ENCODE data around the gene TAF5L. TPM values are rescaled to one million over a fixed set of nuclear protein-coding genes. Genes with fewer than 3 reads are reported as not detected.

The TAF5L gene
- total and polyA plus RNA-seq, 2 of the 13 experiments (the other 11 are each of a cell fraction or from before 2014, with no cell fraction given), result 10.8 to 18.2 TPM

- H3K4me1 ChIP-seq (ENCODE audit: insufficient read depth, low read length), result peaks cover 31% of the 10 kb centered on the region
- H2AFZ ChIP-seq (ENCODE audit: low read length), result no peak overlapping the region
- H3K27me3 ChIP-seq (ENCODE audit: control insufficient read depth in 1 of 2, insufficient read depth in 2 of 2, low read length in 2 of 2), result no peaks in the 10 kb centered on the region; a peak in 1 of 5 replicates
- H3K9me3 ChIP-seq (ENCODE audit: low read length), result no peaks in the 10 kb centered on the region
- H3K36me3 ChIP-seq (replicated peaks in 1 of 2; ENCODE audit: control insufficient read depth in 1 of 2, insufficient read depth in 2 of 2, low read length in 2 of 2), result peaks cover 0 to 19% of the 10 kb centered on the region in 2 experiments; a peak in 4 of 5 replicates
- TF ChIP-seq ZNF691 (CRISPR knock-in tag; IDR thresholded peaks at IDR 0.05; ENCODE audit: borderline replicate concordance, low read depth) (no peak), ZBTB3 (CRISPR knock-in tag; IDR thresholded peaks at IDR 0.05; ENCODE audit: borderline replicate concordance, low read depth) (no peak), NRL (CRISPR knock-in tag; IDR thresholded peaks at IDR 0.05; ENCODE audit: borderline replicate concordance) (no peak), THAP11 (CRISPR knock-in tag; IDR thresholded peaks at IDR 0.05) (no peak), MLX (CRISPR knock-in tag; IDR thresholded peaks at IDR 0.05) (no peak), THRA (CRISPR knock-in tag; IDR thresholded peaks at IDR 0.05; ENCODE audit: borderline replicate concordance) (no peak), ZNF597 (CRISPR knock-in tag; IDR thresholded peaks at IDR 0.05) (no peak), NONO (IDR thresholded peaks at IDR 0.05) (no peak), NONO (CRISPR knock-in tag; conservative IDR thresholded peaks at IDR 0.05) (no peak), ZNF280B (CRISPR knock-in tag; IDR thresholded peaks at IDR 0.05; ENCODE audit: borderline replicate concordance) (no peak), ZNF180 (CRISPR knock-in tag; IDR thresholded peaks at IDR 0.05; ENCODE audit: borderline replicate concordance, low read depth) (no peak), ZNF251 (CRISPR knock-in tag; IDR thresholded peaks at IDR 0.05) (no peak), TOPORS (CRISPR knock-in tag; IDR thresholded peaks at IDR 0.05) (no peak), STAG1 (CRISPR knock-in tag; IDR thresholded peaks at IDR 0.05) (no peak), ZNF121 (CRISPR knock-in tag; IDR thresholded peaks at IDR 0.05) (no peak), ONECUT2 (CRISPR knock-in tag; IDR thresholded peaks at IDR 0.05) (no peak), IKZF5 (CRISPR knock-in tag; IDR thresholded peaks at IDR 0.05) (no peak), MED1 (CRISPR knock-in tag; IDR thresholded peaks at IDR 0.05) (no peak), ZNF234 (CRISPR knock-in tag; conservative IDR thresholded peaks at IDR 0.05) (no peak), NBN (conservative IDR thresholded peaks at IDR 0.05) (no peak)
- H4K20me1 ChIP-seq (ENCODE audit: insufficient read depth, low read length), result no peaks in the 10 kb centered on the region; the same call in 1 of the 2 replicates
- POLR2A ChIA-PET, result interaction anchor here (5.0 kb wide), 1 partner anchor 68 kb away, joined by 34 read pairs; the partner anchor contains the start of gene ABCB10
- BruUV-seq (replicated peaks), result TSS peak; percentile 61
- in situ Hi-C loops (cut with HindIII; ENCODE audit: extremely low pct_ligation_motif_present, low pct_unique_long_range_greater_than_20kb) (loop anchor here (5.0 kb wide), 1 partner anchor 65 kb away; no protein-coding TSS in a partner anchor), intact Hi-C loops (cut with micrococcal nuclease; ENCODE audit: unreplicated experiment) (no loop called here)
- H3K79me2 ChIP-seq (ENCODE audit: insufficient read depth, low read length), result peaks cover 76% of the 10 kb centered on the region
- peak overlapping the region; percentile 79 for H3K9ac ChIP-seq (ENCODE audit: insufficient read depth, low read depth, low read length)
- under 1% methylated on average over 4 of the region's 4 CpGs for WGBS (ENCODE audit: low lambda C conversion rate)
- peak overlapping the region; percentile 70 for H3K4me2 ChIP-seq (ENCODE audit: low read depth, low read length)
- CTCF ChIA-PET (ENCODE audit: low intra/inter-chr PET ratio, low total read pairs), result no interaction called here
- H3K4me3 ChIP-seq (replicated peaks in 1 of 3; ENCODE audit: insufficient read depth in 1 of 3, low read depth in 2 of 3, low read length in 3 of 3), result peak overlapping the region; percentile 86 to 96 (median 88); a peak in 5 of 6 replicates
- no peak for FAIRE-seq
- peak overlapping the region; percentile 69 for H3K27ac ChIP-seq (ENCODE audit: extremely low read length, insufficient read depth, low read length)
- no peak for ATAC-seq
- DNase-seq (ENCODE audit: low spot score), result no peak
These were observed 1.1 kb upstream of the TAF5L start for GRCh38 chr1:229627003-229627402.
